Activated T-cell treated with anti-CD3 and anti-CD28 coated beads, Interleukin-2, amount 50 U/mL, for 1 hour (primary cell): ENCODE measurements around the gene CD70.
"Not testable (repeated sequence)": the region's sequence is repeated elsewhere in the genome, so short reads cannot be mapped to it uniquely, and the experiment has no call there.

ENCODE experiments used
- DNase-seq: peaks from one replicate; pipeline ENCODE4 v3.0.0-alpha.2; 2020

CD70 gene

DNA sequence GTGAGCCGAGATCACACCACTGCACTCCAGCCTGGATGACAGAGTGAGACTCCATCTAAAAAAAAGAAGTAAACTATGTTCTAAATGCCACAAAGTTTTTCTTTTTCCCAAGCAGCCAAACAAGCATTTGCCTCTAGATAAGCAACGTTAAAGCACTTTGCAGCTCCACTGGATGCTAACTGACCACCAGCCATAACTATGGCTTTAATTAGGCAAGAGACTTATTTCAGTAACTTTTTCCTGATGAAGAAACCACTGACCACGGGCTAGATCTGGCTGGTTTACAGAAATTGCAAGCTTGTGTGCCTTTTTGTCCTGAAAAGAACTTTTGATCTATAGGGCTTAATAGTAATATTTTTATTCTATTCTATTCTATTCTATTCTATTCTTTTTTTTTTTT, 22.1 kb downstream of the CD70 start:
- no peak for DNase-seq

- no peak for DNase-seq
Observed at GRCh38 chr19:6568010-6568526, 22.9 kb downstream of the CD70 start.

DNA sequence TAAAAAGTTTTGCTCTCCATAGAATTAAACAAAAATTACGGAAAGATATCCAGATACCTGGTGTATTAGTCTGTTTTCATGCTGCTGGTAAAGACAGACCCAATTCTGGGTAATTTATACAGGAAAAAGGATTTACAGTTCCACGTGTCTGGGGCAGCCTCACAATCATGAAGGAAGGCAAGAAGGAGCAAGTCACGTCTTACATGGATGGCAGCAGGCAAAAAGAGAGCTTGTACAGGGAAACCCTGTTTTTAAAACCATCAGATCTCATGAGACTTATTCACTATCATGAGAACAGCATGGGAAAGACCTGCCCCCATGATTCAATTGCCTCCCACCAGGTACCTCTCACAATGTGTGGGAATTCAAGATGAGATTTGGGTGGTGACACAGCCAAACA, 24.2 kb downstream of the CD70 start:
- DNase-seq: not testable (repeated sequence)

DNA sequence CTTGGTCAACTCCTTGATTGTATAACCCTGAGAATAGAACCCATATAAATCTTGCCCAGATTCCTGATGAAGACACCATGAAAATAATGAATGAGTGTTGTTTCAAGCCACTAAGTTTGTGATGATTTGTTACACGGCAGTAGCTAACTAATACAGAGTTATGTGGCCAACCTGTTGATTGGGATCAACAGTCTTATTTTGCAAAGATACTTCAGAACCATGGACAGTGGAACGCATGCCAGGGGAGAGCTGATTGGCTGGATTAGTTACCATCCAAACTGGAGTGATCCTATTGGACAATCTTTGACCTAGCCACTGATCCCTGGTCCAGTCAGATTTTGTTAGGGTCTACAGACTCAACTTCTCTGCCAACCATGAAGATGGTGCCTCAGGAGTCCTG, 26.6 kb downstream of the CD70 start:
- DNase-seq: no peak

- DNase-seq: not testable (repeated sequence)
Observed at GRCh38 chr19:6562437-6562836, 28.5 kb downstream of the CD70 start.

DNA sequence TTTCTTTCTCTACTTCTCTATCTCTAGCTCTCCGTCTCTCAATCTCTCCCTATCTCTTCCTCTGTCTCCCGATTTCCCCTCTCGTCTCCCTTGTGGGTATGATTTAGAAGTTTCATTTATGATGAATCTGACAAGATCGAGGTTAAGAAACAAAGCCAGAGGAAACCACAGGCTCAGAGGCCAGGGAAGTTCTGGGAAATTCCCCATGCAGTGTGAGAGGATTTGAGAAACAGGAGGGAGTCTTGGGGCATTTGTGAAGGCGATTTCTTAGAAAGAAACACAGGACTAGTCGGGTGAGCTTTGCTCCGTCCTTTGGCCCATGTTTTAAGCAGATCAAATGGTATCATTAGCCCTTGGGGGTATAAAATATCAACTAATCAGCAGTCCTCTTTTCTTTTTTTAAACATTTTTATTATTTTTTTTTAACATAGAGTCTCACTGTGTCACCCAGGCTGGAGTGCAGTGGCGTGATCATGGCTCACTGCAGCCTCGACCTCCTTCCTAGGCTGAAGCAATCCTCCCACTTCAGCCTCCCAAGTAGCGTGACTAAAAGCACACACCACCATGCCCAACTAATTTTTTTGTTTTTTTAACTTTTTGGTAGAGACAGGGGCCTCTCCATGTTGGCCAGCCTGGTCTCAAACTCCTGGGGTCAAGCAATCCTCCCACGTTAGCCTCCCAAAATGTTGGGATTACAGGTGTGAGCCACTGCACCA, 34.3 kb downstream of the CD70 start:
- no peak for DNase-seq

DNA sequence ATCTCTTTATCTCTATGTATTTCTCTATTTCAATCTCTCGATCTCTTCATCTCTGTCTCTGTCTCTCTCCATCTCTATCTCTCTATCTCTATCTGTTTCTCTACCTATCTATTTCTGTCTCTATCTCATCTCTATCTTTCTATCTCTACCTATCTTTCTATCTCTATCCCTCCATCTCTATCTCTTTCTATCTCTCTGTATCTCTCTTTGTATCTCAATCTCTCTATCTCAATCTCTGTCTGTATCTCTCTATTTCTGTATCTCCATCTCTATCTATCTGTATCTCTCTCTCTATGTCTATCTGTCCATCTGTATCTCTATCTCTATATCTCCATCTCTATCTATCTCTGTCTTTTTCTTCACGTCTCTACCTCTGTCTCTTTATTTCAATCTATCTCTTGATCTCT, 34.9 kb downstream of the CD70 start:
- no peak for DNase-seq

DNA sequence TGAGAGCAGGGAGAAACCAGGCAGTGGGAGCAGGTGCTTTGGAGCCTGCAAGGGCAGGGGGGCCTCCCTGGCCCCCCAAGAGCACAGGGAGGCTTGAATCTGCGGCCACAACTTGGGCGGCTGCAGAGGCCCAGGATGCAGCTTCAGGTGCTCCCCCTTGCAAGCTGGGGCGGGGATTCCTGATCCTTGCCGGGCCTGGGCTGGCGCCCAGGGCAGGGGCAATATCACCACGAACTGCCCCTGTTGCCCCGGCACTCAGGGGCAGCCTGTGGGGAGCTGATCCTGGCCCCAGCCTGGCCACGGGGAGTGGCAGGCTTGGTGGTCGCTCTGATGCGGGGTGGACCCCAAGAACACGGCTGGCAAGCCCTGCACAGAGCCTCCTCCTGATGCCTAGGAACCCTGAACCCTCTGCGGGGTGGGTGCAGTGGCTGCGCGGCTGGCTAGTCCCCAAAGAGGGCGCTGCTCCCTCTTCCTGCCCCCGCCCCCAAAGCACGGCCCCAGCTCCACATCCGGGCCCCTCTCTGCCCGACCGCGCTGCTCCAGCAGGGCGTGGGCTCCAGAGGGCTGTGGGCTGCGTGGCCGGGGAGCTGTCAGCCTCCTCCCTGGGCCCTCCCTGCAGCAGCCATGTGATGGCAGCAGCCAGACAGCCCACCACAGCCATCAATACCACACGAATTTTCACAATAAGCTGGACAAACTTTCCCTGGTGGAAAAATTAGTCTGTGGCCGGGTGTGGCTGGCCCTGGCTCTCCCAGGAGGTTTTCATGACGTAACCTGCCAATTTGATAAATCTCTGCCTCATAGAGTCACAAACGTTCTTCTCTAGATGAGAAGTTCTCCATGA, 39.1 kb downstream of the CD70 start:
- peak; percentile 54 for DNase-seq

- DNase-seq: no peak
Observed at GRCh38 chr19:6551091-6551490, 39.9 kb downstream of the CD70 start.

GRCh38 chr19:6550679-6551078, 40.3 kb downstream of the CD70 start:
- not testable (repeated sequence) for DNase-seq

- no peak for DNase-seq
Observed at GRCh38 chr19:6543866-6544347, 47.0 kb downstream of the CD70 start.

GRCh38 chr19:6540918-6541689, 49.8 kb downstream of the CD70 start:
- no peak for DNase-seq

GRCh38 chr19:6539514-6539913, 51.4 kb downstream of the CD70 start:
- DNase-seq: no peak
